T1000 (cell line): ENCODE data around the gene NOC2L.

Experiments
- DNase-seq: peaks from one replicate; lab custom pipeline; 2025; ENCODE audit warnings: mixed read lengths; lab: John Stamatoyannopoulos, UW

The NOC2L gene

DNA sequence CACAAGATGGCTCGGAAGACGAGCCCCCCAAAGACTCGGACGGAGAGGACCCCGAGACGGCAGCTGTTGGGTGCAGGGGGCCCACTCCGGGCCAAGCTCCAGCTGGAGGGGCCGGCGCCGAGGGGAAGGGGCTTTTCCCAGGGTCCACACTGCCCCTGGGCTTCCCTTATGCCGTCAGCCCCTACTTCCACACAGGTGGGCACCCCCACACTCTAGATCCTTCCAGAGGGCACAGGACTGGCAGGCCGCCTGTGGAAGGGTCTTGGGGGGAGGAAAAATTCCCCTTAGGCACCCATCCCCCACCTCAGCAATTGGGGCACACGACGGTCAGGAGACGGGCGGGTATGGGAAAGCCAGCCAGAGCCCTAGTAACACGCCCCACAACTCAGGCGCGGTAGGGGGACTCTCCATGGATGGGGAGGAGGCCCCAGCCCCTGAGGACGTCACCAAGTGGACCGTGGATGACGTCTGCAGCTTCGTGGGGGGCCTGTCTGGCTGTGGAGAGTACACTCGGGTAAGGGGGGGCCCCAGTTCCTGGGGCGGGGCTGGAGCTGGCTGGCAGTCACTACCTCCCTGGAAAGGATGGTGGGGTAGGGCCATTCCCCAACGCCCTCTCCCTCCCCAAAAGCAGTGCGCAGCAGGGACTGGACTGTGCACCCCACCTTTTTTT lies 16.1 kb downstream of the NOC2L start:
- peak; percentile 35 for DNase-seq

- DNase-seq: no peak
Measured at GRCh38 chr1:942411-942821, 16.6 kb downstream of the NOC2L start.

DNA sequence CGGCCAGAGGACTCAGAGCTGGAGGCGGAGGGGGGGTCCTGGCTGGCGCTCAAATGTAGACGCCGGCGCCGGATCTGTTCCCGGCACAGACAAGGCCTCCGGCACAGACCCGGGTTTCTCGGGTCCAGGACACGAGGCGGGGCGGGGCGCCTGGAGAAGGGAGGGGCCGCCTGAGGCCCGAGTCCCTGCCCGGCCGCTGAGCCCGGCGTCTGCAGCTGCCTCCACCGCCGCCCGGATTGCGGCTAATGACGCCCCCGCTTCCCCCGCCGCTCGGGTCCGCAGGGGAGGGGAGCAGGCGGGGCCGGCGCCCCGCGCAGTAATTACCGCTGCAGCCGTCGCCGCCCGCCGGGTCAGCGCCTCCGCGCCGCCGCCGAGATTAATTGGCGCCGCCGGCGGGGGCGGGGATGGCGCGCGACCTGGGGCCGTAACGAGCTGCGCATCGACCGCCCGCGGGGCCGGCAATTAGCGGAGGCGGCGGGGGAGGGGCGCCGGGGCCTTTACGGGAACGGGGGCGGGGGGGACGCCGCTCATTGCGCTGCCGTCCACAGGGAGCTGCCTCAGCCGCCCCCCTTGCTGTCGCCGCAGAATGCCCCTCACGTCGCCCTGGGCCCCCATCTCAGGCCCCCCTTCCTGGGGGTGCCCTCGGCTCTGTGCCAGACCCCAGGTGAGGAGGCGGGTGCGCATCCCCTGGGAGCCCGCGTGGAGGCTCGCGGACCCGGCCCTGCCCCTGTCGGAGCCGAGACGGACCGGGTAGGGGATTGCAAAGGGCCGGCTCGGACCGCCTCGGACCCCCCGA lies 17.3 kb downstream of the NOC2L start:
- DNase-seq: peak; percentile 70

DNA sequence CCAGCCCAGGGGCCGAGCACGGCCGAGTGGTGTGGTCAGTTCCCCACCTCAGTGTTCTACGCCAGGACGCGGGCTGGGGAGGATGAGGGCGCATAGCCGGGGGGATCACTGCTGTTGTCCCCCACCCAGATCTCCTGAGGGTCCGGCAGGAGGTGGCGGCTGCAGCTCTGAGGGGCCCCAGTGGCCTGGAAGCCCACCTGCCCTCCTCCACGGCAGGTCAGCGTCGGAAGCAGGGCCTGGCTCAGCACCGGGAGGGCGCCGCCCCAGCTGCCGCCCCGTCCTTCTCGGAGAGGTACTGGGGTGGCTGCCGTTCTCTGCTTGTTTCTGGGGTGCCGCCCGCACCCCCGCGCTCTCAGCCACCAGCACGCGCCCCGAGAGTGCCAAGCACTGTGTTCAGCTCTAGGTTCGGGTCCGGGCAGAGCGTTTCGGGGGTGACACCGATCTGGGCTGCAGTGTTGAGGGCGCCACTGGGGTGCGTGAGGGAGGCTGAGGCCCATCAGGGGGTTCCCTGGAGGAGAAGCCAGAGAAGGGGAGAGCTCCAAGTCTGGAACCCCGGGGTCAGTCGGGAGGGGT lies 18.0 kb downstream of the NOC2L start:
- no peak for DNase-seq

GRCh38 chr1:940107-941014 lies 18.7 kb downstream of the NOC2L start:
- DNase-seq: peak; percentile 27

GRCh38 chr1:939511-940106 lies 19.4 kb downstream of the NOC2L start:
- no peak for DNase-seq

- DNase-seq: no peak
Measured at GRCh38 chr1:938711-939489, 20.2 kb downstream of the NOC2L start.

DNA sequence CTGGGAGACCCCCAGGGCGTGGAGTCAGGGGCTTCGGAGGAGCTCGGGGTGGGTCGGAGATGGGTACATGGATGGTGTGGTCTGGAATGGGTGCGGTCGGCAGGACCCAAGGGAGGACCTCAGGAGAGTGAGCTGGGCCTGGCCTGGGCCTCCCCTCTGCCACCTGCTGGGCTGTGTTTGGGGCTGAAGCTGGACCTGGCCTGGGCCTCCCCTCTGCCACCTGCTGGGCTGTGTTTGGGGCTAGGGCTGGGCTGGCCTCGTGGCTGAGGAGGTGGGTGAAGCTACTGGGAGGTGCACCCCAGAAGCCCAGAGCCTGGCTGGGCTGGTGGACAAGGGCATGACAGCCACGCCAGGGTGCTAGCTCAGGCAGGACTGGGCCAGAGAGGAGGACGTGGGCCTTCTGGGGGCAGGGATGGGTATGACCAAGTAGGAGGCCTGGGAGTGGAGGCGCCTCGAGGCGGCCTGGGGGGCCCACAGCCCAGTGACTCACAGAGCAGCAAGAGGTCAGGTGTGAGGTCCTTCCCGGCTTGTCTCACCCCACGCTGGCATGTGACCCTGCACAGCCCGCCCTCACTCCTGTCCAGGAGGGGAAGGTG lies 20.9 kb downstream of the NOC2L start:
- DNase-seq: peak; percentile 47

DNA sequence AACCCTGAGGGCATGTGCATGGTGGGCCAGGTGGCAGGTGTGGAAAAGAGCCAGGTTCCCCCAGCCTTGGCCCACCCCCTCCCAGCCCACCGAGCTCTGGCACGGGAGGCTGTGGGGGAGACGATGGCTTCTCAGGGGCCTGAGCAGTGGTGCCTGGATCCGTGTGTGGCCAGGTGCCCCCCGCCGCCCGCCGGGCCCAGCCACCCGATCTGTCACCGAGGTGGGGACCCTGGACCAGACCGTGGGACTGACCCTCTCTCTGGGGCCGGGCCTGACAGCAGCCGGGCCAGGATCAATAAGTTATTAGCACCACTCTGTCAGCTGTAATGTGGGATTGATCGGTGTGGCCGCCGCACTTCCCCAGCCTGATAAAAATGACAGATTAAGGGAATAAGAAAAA lies 21.5 kb downstream of the NOC2L start:
- DNase-seq: no peak

- no peak for DNase-seq
Measured at GRCh38 chr1:936348-937264, 22.4 kb downstream of the NOC2L start.

DNA sequence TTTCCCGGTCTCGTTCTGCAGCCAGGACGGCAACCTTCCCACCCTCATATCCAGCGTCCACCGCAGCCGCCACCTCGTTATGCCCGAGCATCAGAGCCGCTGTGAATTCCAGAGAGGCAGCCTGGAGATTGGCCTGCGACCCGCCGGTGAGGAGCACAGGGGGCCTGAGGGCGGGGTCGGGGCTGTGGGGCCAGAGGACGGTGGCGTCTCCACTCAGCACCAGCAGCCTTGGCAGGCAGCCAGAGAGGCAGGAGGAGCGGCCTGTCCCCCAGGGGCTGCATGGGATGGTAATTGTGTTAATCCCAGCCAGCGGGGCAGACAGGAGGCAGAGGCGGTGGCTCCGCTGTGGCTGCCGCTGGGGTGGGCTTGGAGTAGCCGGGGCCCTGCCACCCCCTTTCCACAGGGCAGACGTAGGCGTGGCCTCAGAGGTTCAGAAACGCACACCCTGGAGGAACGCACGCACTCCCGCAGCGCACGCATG lies 23.3 kb downstream of the NOC2L start:
- DNase-seq: no peak

GRCh38 chr1:934991-935750 lies 23.9 kb downstream of the NOC2L start:
- DNase-seq: no peak

DNA sequence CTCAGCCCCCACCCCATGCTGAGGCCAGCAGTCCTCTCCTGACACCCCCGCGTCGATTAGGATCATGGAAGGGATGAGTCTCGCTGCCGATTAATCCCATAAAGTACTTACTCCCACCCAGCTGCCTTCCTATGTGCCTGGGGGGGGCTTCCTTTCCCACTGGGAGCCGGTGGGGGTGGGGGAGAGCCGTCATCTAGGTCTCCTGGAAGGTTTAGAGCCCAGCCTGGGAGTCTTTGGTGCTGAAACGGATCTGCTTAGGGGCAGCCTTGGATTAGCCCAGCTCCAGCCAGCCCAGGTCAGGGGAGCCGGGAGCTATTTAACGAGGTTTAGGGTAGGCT lies 25.5 kb downstream of the NOC2L start:
- DNase-seq: no peak

GRCh38 chr1:932776-933602 lies 26.1 kb downstream of the NOC2L start:
- DNase-seq: no peak

- no peak for DNase-seq
Measured at GRCh38 chr1:932173-932510, 26.9 kb downstream of the NOC2L start.

DNA sequence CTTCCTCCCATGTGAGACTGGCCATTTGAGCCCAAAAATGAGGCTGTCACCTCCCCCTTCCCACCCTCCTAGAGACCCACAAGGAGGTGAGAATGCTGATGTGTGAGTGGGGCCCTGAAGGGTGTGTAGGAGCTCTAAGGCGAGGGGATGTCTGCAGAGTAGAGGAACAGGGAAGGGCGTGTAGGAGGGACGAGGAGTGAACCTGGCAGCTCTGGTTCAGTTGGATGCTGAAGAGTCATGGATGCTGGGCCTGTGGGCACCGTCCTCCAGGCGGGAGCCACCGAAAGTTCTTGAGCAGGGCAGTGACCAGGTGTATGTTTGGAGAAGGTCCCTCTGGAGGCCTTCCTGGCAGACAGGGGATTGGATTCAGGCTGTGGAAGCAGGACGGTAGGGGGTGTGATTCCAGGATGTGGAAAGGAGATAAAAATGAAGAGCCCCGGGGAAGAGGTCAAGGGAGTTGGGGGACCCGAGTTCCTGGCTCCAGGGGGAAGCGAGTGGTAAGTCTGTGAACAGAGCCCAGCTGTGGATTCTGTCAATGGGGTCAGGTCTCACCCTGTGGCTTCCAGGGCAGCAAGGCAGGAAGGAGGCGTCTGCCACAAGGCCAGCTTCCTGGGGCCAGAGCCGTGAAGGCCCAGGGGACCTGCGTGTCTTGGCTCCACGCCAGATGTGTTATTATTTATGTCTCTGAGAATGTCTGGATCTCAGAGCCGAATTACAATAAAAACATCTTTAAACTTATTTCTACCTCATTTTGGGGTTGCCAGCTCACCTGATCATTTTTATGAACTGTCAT lies 27.5 kb downstream of the NOC2L start:
- DNase-seq: no peak

DNA sequence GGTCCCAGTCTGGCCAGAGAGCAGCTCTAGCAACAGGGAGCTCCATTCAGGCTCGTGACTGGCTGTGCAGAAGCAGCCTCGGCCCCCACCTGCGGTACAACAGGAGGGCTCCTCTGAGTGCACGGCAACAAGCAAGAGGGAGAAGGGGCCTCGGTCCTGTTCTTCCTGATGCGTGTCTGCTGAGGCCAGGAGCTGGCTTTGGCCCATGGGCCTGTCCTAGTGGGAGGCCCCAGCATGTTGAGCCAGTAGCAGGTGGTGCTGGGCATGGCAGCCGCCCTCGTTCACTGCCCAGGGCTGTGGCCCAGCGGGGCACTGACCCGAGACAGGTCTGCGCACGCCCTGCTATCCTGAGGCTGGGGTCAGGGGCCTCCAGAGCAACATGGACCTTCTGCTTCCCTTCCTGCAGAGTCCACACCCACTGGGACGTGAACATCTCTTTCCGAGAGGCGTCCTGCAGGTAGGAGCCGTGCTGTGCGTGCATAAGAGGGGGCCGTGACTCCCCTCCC lies 28.4 kb downstream of the NOC2L start:
- DNase-seq: no peak
